Measurements from ENCODE around the gene JCAD.
"Not testable (repeated sequence)": the region's sequence is repeated elsewhere in the genome, so short reads cannot be mapped to it uniquely, and the experiment has no call there.

JCAD gene

GRCh38 chr10:30017966-30018365, 41.4 kb downstream of the JCAD start:
- peaks cover 32% of the 10 kb centered on the region for H3K27me3 Mint-ChIP-seq
- no peaks in the 10 kb centered on the region for H3K9me3 Mint-ChIP-seq
- H3K27ac Mint-ChIP-seq, result no peak overlapping the region
- H3K4me1 Mint-ChIP-seq (ENCODE audit: low read depth), result peaks cover 15% of the 10 kb centered on the region
- H3K36me3 Mint-ChIP-seq (ENCODE audit: low read depth), result no peaks in the 10 kb centered on the region
- no peak overlapping the region for H3K4me3 Mint-ChIP-seq
- intact Hi-C loops (cut with micrococcal nuclease), result no loop called here

- H3K27me3 Mint-ChIP-seq, result peaks cover 32% of the 10 kb centered on the region
- no peak overlapping the region for H3K4me3 Mint-ChIP-seq
- intact Hi-C loops (cut with micrococcal nuclease), result no loop called here
- H3K9me3 Mint-ChIP-seq, result no peaks in the 10 kb centered on the region
- peaks cover 15% of the 10 kb centered on the region for H3K4me1 Mint-ChIP-seq (ENCODE audit: low read depth)
- no peaks in the 10 kb centered on the region for H3K36me3 Mint-ChIP-seq (ENCODE audit: low read depth)
- no peak overlapping the region for H3K27ac Mint-ChIP-seq
These were observed 41.8 kb downstream of the JCAD start for GRCh38 chr10:30017556-30017955.

- Mint-ChIP-seq H3K9me3 (no peaks in the 10 kb centered on the region), H3K4me3 (no peak overlapping the region), H3K36me3 (ENCODE audit: low read depth) (no peaks in the 10 kb centered on the region), H3K27ac (no peak overlapping the region), H3K4me1 (ENCODE audit: low read depth) (peaks cover 15% of the 10 kb centered on the region), H3K27me3 (peaks cover 23% of the 10 kb centered on the region)
- intact Hi-C loops (cut with micrococcal nuclease), result no loop called here
These were observed 44.9 kb downstream of the JCAD start for GRCh38 chr10:30014511-30014910.

- Mint-ChIP-seq H3K4me3 (no peak overlapping the region), H3K27me3 (peaks cover 17% of the 10 kb centered on the region), H3K4me1 (ENCODE audit: low read depth) (peaks cover 15% of the 10 kb centered on the region), H3K9me3 (no peaks in the 10 kb centered on the region), H3K27ac (no peak overlapping the region), H3K36me3 (ENCODE audit: low read depth) (no peaks in the 10 kb centered on the region)
- intact Hi-C loops (cut with micrococcal nuclease), result no loop called here
These were observed 45.6 kb downstream of the JCAD start for GRCh38 chr10:30013757-30014156.

GRCh38 chr10:30011956-30012647, 47.3 kb downstream of the JCAD start:
- Mint-ChIP-seq H3K27ac (no peak overlapping the region), H3K36me3 (ENCODE audit: low read depth) (no peaks in the 10 kb centered on the region), H3K9me3 (no peaks in the 10 kb centered on the region), H3K4me3 (no peak overlapping the region), H3K27me3 (peaks cover 5% of the 10 kb centered on the region), H3K4me1 (ENCODE audit: low read depth) (peaks cover under 1% of the 10 kb centered on the region)
- intact Hi-C loops (cut with micrococcal nuclease), result no loop called here

- no peaks in the 10 kb centered on the region for H3K4me1 Mint-ChIP-seq (ENCODE audit: low read depth)
- no peak overlapping the region for H3K4me3 Mint-ChIP-seq
- H3K9me3 Mint-ChIP-seq, result no peaks in the 10 kb centered on the region
- peaks cover 5% of the 10 kb centered on the region for H3K27me3 Mint-ChIP-seq
- no peaks in the 10 kb centered on the region for H3K36me3 Mint-ChIP-seq (ENCODE audit: low read depth)
- no peak overlapping the region for H3K27ac Mint-ChIP-seq
- intact Hi-C loops (cut with micrococcal nuclease), result no loop called here
These were observed 48.0 kb downstream of the JCAD start for GRCh38 chr10:30011396-30011795.

GRCh38 chr10:30007406-30007805, 52.0 kb downstream of the JCAD start:
- H3K27ac Mint-ChIP-seq, result no peak overlapping the region
- H3K9me3 Mint-ChIP-seq, result no peaks in the 10 kb centered on the region
- H3K27me3 Mint-ChIP-seq, result peaks cover 4% of the 10 kb centered on the region
- intact Hi-C loops (cut with micrococcal nuclease), result no loop called here
- H3K4me3 Mint-ChIP-seq, result no peak overlapping the region
- H3K36me3 Mint-ChIP-seq (ENCODE audit: low read depth), result no peaks in the 10 kb centered on the region
- H3K4me1 Mint-ChIP-seq (ENCODE audit: low read depth), result no peaks in the 10 kb centered on the region

GRCh38 chr10:30006410-30006809, 53.0 kb downstream of the JCAD start:
- no peaks in the 10 kb centered on the region for H3K4me1 Mint-ChIP-seq (ENCODE audit: low read depth)

GRCh38 chr10:30005116-30005515, 54.3 kb downstream of the JCAD start:
- intact Hi-C loops (cut with micrococcal nuclease); H3K4me3 Mint-ChIP-seq; H3K36me3 Mint-ChIP-seq (ENCODE audit: low read depth); H3K27ac Mint-ChIP-seq; H3K27me3 Mint-ChIP-seq; H3K4me1 Mint-ChIP-seq (ENCODE audit: low read depth); H3K9me3 Mint-ChIP-seq: not testable (repeated sequence)

More at GRCh38 chr10:30006410-30006809, 53.0 kb downstream of the JCAD start:
- no peak overlapping the region for H3K27ac Mint-ChIP-seq
- H3K27me3 Mint-ChIP-seq, result peaks cover 4% of the 10 kb centered on the region
- no peak overlapping the region for H3K4me3 Mint-ChIP-seq
- H3K9me3 Mint-ChIP-seq, result no peaks in the 10 kb centered on the region
- no peaks in the 10 kb centered on the region for H3K36me3 Mint-ChIP-seq (ENCODE audit: low read depth)
- intact Hi-C loops (cut with micrococcal nuclease), result no loop called here

- H3K4me1 Mint-ChIP-seq (ENCODE audit: low read depth), result no peaks in the 10 kb centered on the region
- H3K9me3 Mint-ChIP-seq, result no peaks in the 10 kb centered on the region
- H3K27ac Mint-ChIP-seq, result no peak overlapping the region
- intact Hi-C loops (cut with micrococcal nuclease), result no loop called here
- H3K4me3 Mint-ChIP-seq, result no peak overlapping the region
- H3K27me3 Mint-ChIP-seq, result peaks cover 13% of the 10 kb centered on the region
- no peaks in the 10 kb centered on the region for H3K36me3 Mint-ChIP-seq (ENCODE audit: low read depth)
These were observed 56.7 kb downstream of the JCAD start for GRCh38 chr10:30002426-30003266.

GRCh38 chr10:30000802-30001571, 58.4 kb downstream of the JCAD start:
- H3K27ac Mint-ChIP-seq, result no peak overlapping the region
- intact Hi-C loops (cut with micrococcal nuclease), result no loop called here
- H3K36me3 Mint-ChIP-seq (ENCODE audit: low read depth), result no peaks in the 10 kb centered on the region
- H3K27me3 Mint-ChIP-seq, result peaks cover 27% of the 10 kb centered on the region
- no peaks in the 10 kb centered on the region for H3K4me1 Mint-ChIP-seq (ENCODE audit: low read depth)
- H3K4me3 Mint-ChIP-seq, result no peak overlapping the region
- H3K9me3 Mint-ChIP-seq, result no peaks in the 10 kb centered on the region

- Mint-ChIP-seq H3K36me3 (ENCODE audit: low read depth) (no peaks in the 10 kb centered on the region), H3K27me3 (peaks cover 39% of the 10 kb centered on the region), H3K27ac (no peak overlapping the region), H3K4me1 (ENCODE audit: low read depth) (no peaks in the 10 kb centered on the region), H3K4me3 (no peak overlapping the region), H3K9me3 (no peaks in the 10 kb centered on the region)
- intact Hi-C loops (cut with micrococcal nuclease), result loop anchor here (1.0 to 10.0 kb wide), 2 partner anchors 243 to 387 kb away; no protein-coding TSS in a partner anchor
These were observed 61.1 kb downstream of the JCAD start for GRCh38 chr10:29998142-29998808.

- Mint-ChIP-seq H3K9me3 (no peaks in the 10 kb centered on the region), H3K36me3 (ENCODE audit: low read depth) (no peaks in the 10 kb centered on the region), H3K4me3 (no peak overlapping the region), H3K27me3 (peaks cover 34% of the 10 kb centered on the region), H3K27ac (no peak overlapping the region), H3K4me1 (ENCODE audit: low read depth) (no peaks in the 10 kb centered on the region)
- intact Hi-C loops (cut with micrococcal nuclease), result loop anchor here (10.0 kb wide), 1 partner anchor 390 kb away; no protein-coding TSS in a partner anchor
These were observed 64.6 kb downstream of the JCAD start for GRCh38 chr10:29994811-29995210.

All from dendritic cell treated with granulocyte-macrophage colony-stimulating factor and Interleukin-4, amounts not matched to agents 40 ng/mL and 50 ng/mL, for 4 days (primary cell).